Endometrial microvascular endothelial cells (primary cell): ENCODE data around the gene SLFN12. TPM values are rescaled to one million over a fixed set of nuclear protein-coding genes. Genes with fewer than 3 reads are reported as not detected.

ENCODE experiments used
- in situ Hi-C: cut with HindIII; loops from 2 replicates; pipeline ENCODE4 v1.10.0; 2017; ENCODE audit warnings: low sequenced_read_pairs, low pct_unique_long_range_greater_than_20kb; ENCODE audit errors: inconsistent ontology term
- total RNA-seq: library from RNA; depleted of rRNA; stranded (reverse); fragments of >200 nt; gene quantifications from one replicate; pipeline ENCODE4 v1.2.3, GENCODE V29; 2015; ENCODE audit errors: inconsistent ontology term

SLFN12 gene
- total RNA-seq, 1 donor from 2014 or later: 35.8 TPM

DNA sequence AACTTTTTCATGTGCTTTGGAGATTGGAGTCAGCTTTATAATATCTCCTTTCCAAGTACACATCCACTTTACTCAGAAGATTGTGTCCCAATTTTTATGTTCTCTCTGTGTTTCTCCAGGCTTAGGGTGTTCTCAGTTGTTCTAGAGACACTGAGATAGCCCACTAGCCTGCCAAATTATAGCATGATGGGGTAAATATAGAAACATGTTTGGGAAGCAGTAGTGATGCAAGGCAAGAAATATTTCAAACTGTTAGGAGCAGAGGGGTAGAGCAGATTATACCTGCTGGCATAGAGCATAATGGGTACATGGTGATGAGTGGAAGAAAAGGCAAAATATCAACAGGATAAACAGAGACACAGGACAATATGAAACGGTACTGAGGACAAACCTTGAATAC, 71.3 kb downstream of the SLFN12 start:
- in situ Hi-C loops: no loop called here

Other genes with a start within 250 kb of the SLFN12 start
- not detected for gene SLC35G3, start 238.1 kb downstream of the SLFN12 start, total RNA-seq
- 26.3 TPM for gene SLFN5, start 189.4 kb downstream of the SLFN12 start, total RNA-seq
- 113 TPM for gene SLFN11, start 58.9 kb downstream of the SLFN12 start, total RNA-seq
- gene SLFN13, start 16.3 kb upstream of the SLFN12 start, total RNA-seq: 5.1 TPM
- not detected for gene SLFN12L, start 105.2 kb upstream of the SLFN12 start, total RNA-seq
- not detected for gene SLFN14, start 128.3 kb upstream of the SLFN12 start, total RNA-seq
- gene PEX12, start 146.1 kb upstream of the SLFN12 start, total RNA-seq: 12.0 TPM
- gene AP2B1, start 154.8 kb upstream of the SLFN12 start, total RNA-seq: 115 TPM